Endothelial cell of umbilical vein (primary cell): ENCODE results near the gene TBC1D4. TPM values are rescaled to one million over a fixed set of nuclear protein-coding genes. Genes with fewer than 3 reads are reported as not detected.

Source experiments
- BruUV-seq: library from RNA; stranded (reverse); fragments of 400-500 nt; replicated peaks from 2 replicates; lab custom pipeline; 2021; lab: Mats Ljungman, UMichigan
- CTCF ChIA-PET: fragments of 300-600, 350-600 bp; sonication (Branson Sonifier 250); formaldehyde crosslinking; loops from one replicate; lab custom pipeline; 2021; ENCODE audit warnings: antibody characterized with exemption, inconsistent platforms; lab: Charles Lee
- POLR2A ChIA-PET: fragments of 300-600, 350-600 bp; sonication (Branson Sonifier 250); formaldehyde crosslinking; loops from one replicate; lab custom pipeline; 2021; ENCODE audit warnings: antibody characterized with exemption, inconsistent platforms; lab: Charles Lee
- DNase-seq: peaks from one replicate; pipeline ENCODE4 v3.0.0-alpha.2; 2011; ENCODE audit warnings: low read depth, low spot score
- FAIRE-seq: peaks from 2 replicates; lab custom pipeline; 2011; peaks lifted over from hg19 to GRCh38; lab: Jason Lieb, UNC
- H2AFZ ChIP-seq: 2 replicates; pipeline ENCODE4 v1.6.0; 2012; ENCODE audit warnings: low read depth, low read length, control low read depth, inconsistent platforms
- H3K27ac ChIP-seq: 2 replicates; pipeline ENCODE4 v1.5.1; 2011; ENCODE audit warnings: low read depth, mild to moderate bottlenecking, control low read depth, low read length, moderate library complexity; ENCODE audit not compliant: insufficient read depth
- H3K27me3 ChIP-seq, 2 experiments: 2 replicates each; pipeline versions ENCODE4 v1.6.0 to v1.6.1; 2011; ENCODE audit warnings: low read length in 2 of 2, mixed read lengths in 1 of 2; ENCODE audit not compliant: control insufficient read depth in 2 of 2, insufficient read depth in 2 of 2
- H3K36me3 ChIP-seq, 2 experiments: 2 replicates in 1 of 2; 3 replicates in 1 of 2; pipeline ENCODE4 v1.5.1; 2011; ENCODE audit warnings: low read length in 2 of 2, mild to moderate bottlenecking in 1 of 2, moderate library complexity in 1 of 2; ENCODE audit not compliant: control insufficient read depth in 2 of 2, insufficient read depth in 2 of 2; ENCODE audit errors: extremely low read depth in 1 of 2
- H3K4me1 ChIP-seq: 3 replicates; pipeline ENCODE4 v1.5.1; 2011; ENCODE audit warnings: mild to moderate bottlenecking, low read length; ENCODE audit not compliant: control insufficient read depth, insufficient read depth; ENCODE audit errors: extremely low read depth
- H3K4me2 ChIP-seq: 2 replicates; pipeline ENCODE4 v1.6.1; 2011; ENCODE audit warnings: low read length, control low read depth, mixed read lengths; ENCODE audit not compliant: insufficient read depth
- H3K4me3 ChIP-seq, 3 experiments: fragments of 200-600 bp in 1 of 3; sonication (generic), shearing (Covaris generic) in 1 of 3; replicated peaks in 1 of 3; 2 replicates each; pipeline ENCODE4 v1.5.1; 2011 to 2016; ENCODE audit warnings: control low read depth in 3 of 3, low read length in 3 of 3, mild to moderate bottlenecking in 2 of 3, inconsistent platforms in 1 of 3, low read depth in 1 of 3, moderate library complexity in 1 of 3; ENCODE audit not compliant: insufficient read depth in 1 of 3
- H3K79me2 ChIP-seq: 2 replicates; pipeline ENCODE4 v1.6.0; 2012; ENCODE audit warnings: low read length, inconsistent platforms; ENCODE audit not compliant: control insufficient read depth, insufficient read depth
- H3K9ac ChIP-seq: replicated peaks from 2 replicates; pipeline ENCODE3; 2011; ENCODE audit warnings: low read length, control low read depth; ENCODE audit not compliant: insufficient read depth; ENCODE audit errors: extremely low read depth
- H3K9me1 ChIP-seq: replicated peaks from 3 replicates; pipeline ENCODE4 v1.6.0; 2011; ENCODE audit warnings: mild to moderate bottlenecking, low read length; ENCODE audit not compliant: control insufficient read depth, insufficient read depth; ENCODE audit errors: extremely low read depth
- H3K9me3 ChIP-seq: replicated peaks from 2 replicates; pipeline ENCODE4 v1.5.1; 2012; ENCODE audit warnings: low read length, inconsistent platforms; ENCODE audit not compliant: control insufficient read depth, insufficient read depth
- H4K20me1 ChIP-seq: replicated peaks from 2 replicates; pipeline ENCODE3; 2011; ENCODE audit warnings: mild to moderate bottlenecking, low read length; ENCODE audit not compliant: control insufficient read depth, insufficient read depth; ENCODE audit errors: extremely low read depth
- CTCF ChIP-seq, 2 donors: IDR thresholded peaks; 1 replicate in 1 of 2; 2 replicates in 1 of 2; pipeline ENCODE4 v1.5.1; 2011; ENCODE audit warnings: low read length in 2 of 2, mild to moderate bottlenecking in 2 of 2, moderate library complexity in 2 of 2, control low read depth in 1 of 2, inconsistent platforms in 1 of 2, low read depth in 1 of 2; ENCODE audit not compliant: insufficient read depth in 1 of 2; ENCODE audit errors: extremely low read depth in 1 of 2
- EZH2 ChIP-seq: IDR thresholded peaks from 2 replicates; pipeline ENCODE4 v1.6.1; 2012; ENCODE audit warnings: borderline replicate concordance, low read depth, mild to moderate bottlenecking, moderate library complexity, low read length, inconsistent platforms; ENCODE audit not compliant: severe bottlenecking
- FOS ChIP-seq: IDR thresholded peaks from 2 replicates; pipeline ENCODE4 v1.6.1; 2011; ENCODE audit warnings: mild to moderate bottlenecking, low read length, moderate library complexity, borderline replicate concordance; ENCODE audit not compliant: insufficient read depth
- GATA2 ChIP-seq: IDR thresholded peaks from 2 replicates; pipeline ENCODE4 v1.7.0; 2011; ENCODE audit warnings: low read depth, mild to moderate bottlenecking, moderate library complexity, mixed read lengths, low read length; ENCODE audit not compliant: insufficient read length, insufficient read depth
- JUN ChIP-seq: IDR thresholded peaks from 2 replicates; pipeline ENCODE4 v1.6.1; 2011; ENCODE audit warnings: borderline replicate concordance, low read depth; ENCODE audit not compliant: insufficient read length, insufficient read depth
- MAX ChIP-seq: IDR thresholded peaks from 2 replicates; pipeline ENCODE4 v1.6.1; 2011; ENCODE audit not compliant: insufficient read depth, insufficient read length
- MYC ChIP-seq: IDR thresholded peaks from one replicate; pipeline ENCODE4 v1.6.1; 2011; ENCODE audit warnings: mild to moderate bottlenecking, low read depth, low read length
- POLR2A ChIP-seq: IDR thresholded peaks from 2 replicates; pipeline ENCODE4 v1.6.1; 2012; ENCODE audit warnings: low read depth, mild to moderate bottlenecking, control low read depth, low read length
- POLR2AphosphoS5 ChIP-seq: IDR thresholded peaks from 2 replicates; pipeline ENCODE4 v1.6.1; 2012; ENCODE audit warnings: low read depth, mild to moderate bottlenecking, control low read depth, low read length, moderate library complexity; ENCODE audit not compliant: insufficient read depth
- dilution Hi-C: fragments of 300-500 bp; cut with MboI; formaldehyde crosslinking; loops from one replicate; pipeline ENCODE4 v1.15.0; 2019; ENCODE audit warnings: low sequenced_read_pairs; ENCODE audit not compliant: extremely low pct_ligation_motif_present
- intact Hi-C: fragments of 100-400 bp; cut with micrococcal nuclease; formaldehyde crosslinking; loops from one replicate; pipeline ENCODE4 v1.10.0; 2022
- polyA plus RNA-seq, 4 experiments: library from polyadenylated mRNA; depleted of rRNA in 3 of 4; stranded (reverse) in 3 of 4; unstranded in 1 of 4; fragments of >200 nt; gene quantifications; 2 replicates each; pipeline versions ENCODE4 v1.2.1 to v1.2.3, GENCODE V29; 2011 to 2012; ENCODE audit warnings: missing spikeins in 1 of 4
- total RNA-seq: library from RNA; stranded (reverse); gene quantifications from 2 replicates; pipeline ENCODE4 v1.2.3, GENCODE V29; 2021

Gene TBC1D4
- total and polyA plus RNA-seq, 2 donors (not counting 3 experiments of a cell fraction or from before 2014, with no cell fraction given): 58.3 to 81.0 TPM

- Histone ChIP-seq H3K4me2 (no peak overlapping the region), H3K9me1 (no peaks in the 10 kb centered on the region), H3K27ac (no peak overlapping the region), H3K4me1 (no peaks in the 10 kb centered on the region), H3K36me3 (no peaks in the 10 kb centered on the region), H3K79me2 (no peaks in the 10 kb centered on the region), H3K27me3 (no peaks in the 10 kb centered on the region), H4K20me1 (no peaks in the 10 kb centered on the region), H3K9me3 (no peaks in the 10 kb centered on the region), H2AFZ (no peak overlapping the region), H3K9ac (no peak overlapping the region), H3K4me3 (no peak overlapping the region)
- DNase-seq (no peak), FAIRE-seq (peak; percentile 69)
- ChIA-PET POLR2A (no interaction called here), CTCF (interaction anchor here (0.8 to 1.1 kb wide), 2 partner anchors 22 to 38 kb away, joined by 3 to 7 read pairs; no protein-coding TSS in a partner anchor)
- no TSS peak for BruUV-seq
- no peak for TF ChIP-seq MAX
- no peak for TF ChIP-seq POLR2AphosphoS5
- no peak for TF ChIP-seq GATA2
- no peak for TF ChIP-seq MYC
- TF ChIP-seq POLR2A: no peak
- no peak for TF ChIP-seq JUN
- TF ChIP-seq CTCF (IDR thresholded peaks at IDR 0.05; ENCODE audit: extremely low read depth in 1 of 2, insufficient read depth in 1 of 2, low read depth in 1 of 2, low read length in 2 of 2): no peak
- no peak for TF ChIP-seq EZH2
- no peak for TF ChIP-seq FOS
- intact Hi-C loops: no loop called here
- dilution Hi-C loops: no loop called here
These were observed 88.0 kb downstream of the TBC1D4 start for GRCh38 chr13:75393839-75394520.
